Measurements from ENCODE around the gene SLC7A7.
"Not testable (repeated sequence)": the region's sequence is repeated elsewhere in the genome, so short reads cannot be mapped to it uniquely, and the experiment has no call there.

The SLC7A7 gene

DNA sequence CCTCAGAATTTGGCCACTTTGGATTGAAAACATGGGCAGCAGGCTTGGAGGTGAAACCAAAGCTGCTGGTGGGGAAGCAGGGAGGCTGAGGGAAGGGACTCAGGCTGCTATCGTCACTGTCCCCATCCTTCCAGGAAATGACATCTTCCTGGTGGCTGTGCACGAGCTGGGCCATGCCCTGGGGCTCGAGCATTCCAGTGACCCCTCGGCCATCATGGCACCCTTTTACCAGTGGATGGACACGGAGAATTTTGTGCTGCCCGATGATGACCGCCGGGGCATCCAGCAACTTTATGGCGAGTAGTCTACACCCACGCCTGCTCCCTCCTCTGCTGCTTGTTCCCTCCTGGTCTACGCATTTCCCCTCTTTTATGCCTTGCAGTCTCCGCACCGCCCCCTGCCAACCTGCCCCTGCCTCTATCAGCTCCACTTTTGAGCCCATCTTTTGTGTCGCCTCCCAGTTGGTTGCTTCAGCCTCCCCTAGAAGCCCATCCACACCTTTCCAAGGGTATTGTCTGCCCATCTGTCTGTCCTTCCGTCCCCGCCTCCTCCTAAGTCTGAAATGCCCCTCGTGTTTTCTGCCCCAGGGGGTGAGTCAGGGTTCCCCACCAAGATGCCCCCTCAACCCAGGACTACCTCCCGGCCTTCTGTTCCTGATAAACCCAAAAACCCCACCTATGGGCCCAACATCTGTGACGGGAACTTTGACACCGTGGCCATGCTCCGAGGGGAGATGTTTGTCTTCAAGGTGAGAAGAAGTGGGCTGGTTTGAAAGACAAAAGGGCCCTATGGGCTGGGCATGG is 28.1 kb upstream of the SLC7A7 start:
- DNase-seq, result no peak

DNA sequence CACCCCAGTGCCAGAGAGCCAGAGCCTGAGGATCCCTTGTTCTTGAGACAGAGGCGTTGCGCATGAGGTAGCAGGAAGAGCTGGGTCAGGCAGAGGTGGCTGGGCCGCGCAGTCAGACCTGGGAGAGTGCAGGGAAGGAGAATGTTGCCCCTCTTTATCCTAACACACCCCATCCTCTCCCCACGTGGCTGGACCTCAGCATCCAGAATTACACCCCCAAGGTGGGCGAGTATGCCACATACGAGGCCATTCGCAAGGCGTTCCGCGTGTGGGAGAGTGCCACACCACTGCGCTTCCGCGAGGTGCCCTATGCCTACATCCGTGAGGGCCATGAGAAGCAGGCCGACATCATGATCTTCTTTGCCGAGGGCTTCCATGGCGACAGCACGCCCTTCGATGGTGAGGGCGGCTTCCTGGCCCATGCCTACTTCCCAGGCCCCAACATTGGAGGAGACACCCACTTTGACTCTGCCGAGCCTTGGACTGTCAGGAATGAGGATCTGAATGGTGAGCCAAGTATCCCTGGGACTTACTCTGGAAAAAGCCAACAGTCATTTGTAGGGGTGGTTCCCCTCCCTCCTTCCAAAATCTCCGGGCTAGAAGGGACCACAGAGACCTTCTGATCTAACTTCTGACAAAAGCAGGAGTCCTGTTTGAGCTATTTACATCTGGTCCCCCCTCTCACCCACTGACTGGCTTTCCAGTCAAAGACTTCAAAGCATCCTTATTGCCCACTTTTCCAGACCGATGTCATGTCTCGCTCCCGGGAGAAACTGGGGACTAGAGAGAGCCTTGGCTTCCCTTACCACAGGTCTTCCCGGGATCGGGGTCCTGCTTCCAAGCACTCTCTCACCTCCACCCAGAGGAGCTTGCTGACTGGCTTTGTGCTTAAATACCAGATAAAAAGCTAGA is 27.2 kb upstream of the SLC7A7 start:
- no peak for DNase-seq

DNA sequence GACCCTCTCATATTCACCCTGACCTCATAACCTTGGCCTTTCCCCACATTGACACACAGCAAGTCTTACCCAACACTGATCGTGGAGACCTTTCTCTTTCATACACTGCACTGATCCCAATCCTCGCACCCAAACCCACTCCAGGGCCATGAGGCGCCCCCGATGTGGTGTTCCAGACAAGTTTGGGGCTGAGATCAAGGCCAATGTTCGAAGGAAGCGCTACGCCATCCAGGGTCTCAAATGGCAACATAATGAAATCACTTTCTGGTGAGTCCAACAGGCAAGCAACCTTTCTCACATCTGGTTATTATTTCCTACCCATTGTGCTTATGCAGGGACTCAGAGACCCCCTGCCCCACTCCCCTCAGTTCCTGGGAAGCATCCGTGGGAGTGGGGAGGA is 26.5 kb upstream of the SLC7A7 start:
- no peak for DNase-seq

DNA sequence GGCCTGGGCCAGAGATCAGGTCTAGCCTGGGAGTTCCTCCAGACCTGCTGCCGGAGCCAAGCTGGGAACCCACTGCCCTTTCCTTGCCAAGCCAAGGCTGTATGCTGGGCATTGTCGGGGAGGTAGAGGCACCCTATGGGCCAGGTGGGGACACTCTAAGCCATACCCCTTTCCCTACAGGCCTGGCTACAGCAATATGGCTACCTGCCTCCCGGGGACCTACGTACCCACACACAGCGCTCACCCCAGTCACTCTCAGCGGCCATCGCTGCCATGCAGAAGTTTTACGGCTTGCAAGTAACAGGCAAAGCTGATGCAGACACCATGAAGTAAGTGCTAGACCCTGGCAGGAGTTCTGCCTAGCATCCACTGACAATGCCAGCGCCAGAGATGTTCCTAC is 26.1 kb upstream of the SLC7A7 start:
- DNase-seq, result no peak

DNA sequence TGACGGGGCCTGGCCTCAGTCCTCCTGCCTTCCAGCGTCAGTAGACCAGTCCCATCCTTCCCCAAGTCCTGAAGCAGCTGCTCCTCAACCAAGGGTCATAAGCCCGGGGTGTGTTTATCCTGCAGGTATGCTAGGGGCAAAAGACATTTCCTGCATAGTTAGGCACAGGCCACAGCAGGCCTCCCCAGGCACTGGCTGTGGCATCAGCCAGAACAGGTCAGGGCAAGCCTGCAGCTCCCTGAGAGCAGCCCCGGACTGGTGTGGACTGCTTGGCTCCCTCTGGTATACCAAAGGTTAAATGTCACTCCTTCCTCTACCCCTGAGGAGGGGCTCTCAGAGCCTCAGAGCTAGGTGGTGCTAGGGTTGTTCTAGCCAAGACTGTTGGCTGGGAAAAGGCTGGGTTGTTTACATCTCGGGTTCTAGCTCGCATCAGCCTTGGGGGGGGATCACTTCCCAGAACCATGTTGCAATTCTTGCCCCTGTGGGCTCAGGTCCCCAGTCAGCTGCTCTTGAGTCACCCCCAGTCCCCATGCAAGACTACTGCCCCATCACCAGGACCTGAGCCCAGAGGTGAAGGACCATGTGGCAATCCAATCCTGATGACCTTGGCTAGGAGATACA is 24.0 kb upstream of the SLC7A7 start:
- DNase-seq, result no peak

DNA sequence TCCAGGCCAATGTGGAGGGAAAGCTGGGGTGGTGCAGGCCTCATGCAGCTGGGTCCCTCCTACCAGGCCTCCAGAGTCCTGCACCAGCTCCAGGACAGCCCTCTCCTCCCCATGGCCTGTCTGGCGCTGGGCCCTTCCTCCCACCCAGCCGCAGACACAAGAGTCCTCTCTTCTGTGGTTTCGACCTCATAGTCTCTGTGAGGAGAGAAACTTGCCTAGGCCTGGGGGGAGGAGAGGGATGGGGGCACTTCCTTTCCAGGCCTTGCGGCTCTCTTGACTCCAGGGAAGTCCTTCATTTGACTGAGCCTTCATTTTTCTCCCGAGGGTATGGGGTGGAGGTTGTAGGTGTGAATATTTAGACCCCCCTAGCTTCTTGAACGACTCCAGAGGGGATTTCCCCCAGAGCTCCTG is 23.4 kb upstream of the SLC7A7 start:
- DNase-seq, result no peak

GRCh38 chr14:22837750-22838538 is 22.7 kb upstream of the SLC7A7 start:
- no peak for DNase-seq

DNA sequence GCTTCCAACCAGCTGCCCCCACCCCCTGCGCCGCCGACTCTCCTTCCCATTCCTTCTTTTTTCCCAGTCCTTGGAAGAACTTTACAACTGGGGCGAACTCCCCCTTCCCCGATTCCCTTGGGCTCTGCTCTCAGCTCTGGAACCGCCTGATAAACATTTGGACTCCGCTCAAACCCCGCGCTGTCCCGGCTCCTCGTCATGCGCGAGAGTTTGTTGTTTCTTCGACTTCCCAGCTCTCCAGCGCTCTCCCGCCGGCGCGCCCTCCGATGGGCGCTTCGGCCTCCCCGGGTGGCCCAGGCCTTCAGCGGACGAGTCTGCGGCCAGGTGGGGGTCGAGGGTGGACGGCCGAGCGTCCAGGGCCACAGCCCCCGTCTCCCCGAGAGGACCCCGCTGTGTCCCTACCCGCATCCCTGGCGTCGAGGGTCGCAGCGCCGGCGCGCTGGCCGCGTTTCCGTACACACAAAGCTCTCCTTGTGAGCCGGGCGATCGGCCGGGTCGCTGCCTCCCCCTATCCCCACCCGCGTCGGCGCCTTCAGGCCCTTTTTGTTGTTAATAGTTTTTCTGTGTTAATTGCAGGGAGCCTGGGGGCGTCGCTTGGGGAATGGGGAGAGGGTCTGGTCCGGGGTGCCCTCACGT is 22.0 kb upstream of the SLC7A7 start:
- no peak for DNase-seq

- no peak for DNase-seq
Observed at GRCh38 chr14:22836301-22837113, 21.3 kb upstream of the SLC7A7 start, which contains the start of gene MMP14. TSS of gene MMP14 (plus strand) at chr14:22836585. CDS start at chr14:22836818, 233 bp downstream.

GRCh38 chr14:22835505-22835904 is 20.3 kb upstream of the SLC7A7 start:
- no peak for DNase-seq

- no peak for DNase-seq
Observed at GRCh38 chr14:22830443-22831010, 15.3 kb upstream of the SLC7A7 start.

- peak; percentile 93 for DNase-seq
Observed at GRCh38 chr14:22829661-22830442, 14.6 kb upstream of the SLC7A7 start, which contains the start of gene MRPL52. TSS of gene MRPL52 (plus strand) at chr14:22829887. CDS start at chr14:22829913, 26 bp downstream.

- DNase-seq, result not testable (repeated sequence)
Observed at GRCh38 chr14:22829076-22829660, 13.9 kb upstream of the SLC7A7 start.

GRCh38 chr14:22824711-22825359 is 9.6 kb upstream of the SLC7A7 start:
- peak; percentile 6 for DNase-seq

GRCh38 chr14:22822571-22823098 is 7.4 kb upstream of the SLC7A7 start:
- peak; percentile 74 for DNase-seq

GRCh38 chr14:22822016-22822570 is 6.9 kb upstream of the SLC7A7 start:
- DNase-seq, result no peak

- no peak for DNase-seq
Observed at GRCh38 chr14:22821193-22822015, 6.2 kb upstream of the SLC7A7 start.

Data from CD4-positive, alpha-beta T cell treated with Interleukin-17A for 1 hour (primary cell).